ENCODE results near the gene RUNX2. TPM values are rescaled to one million over a fixed set of nuclear protein-coding genes. Genes with fewer than 3 reads are reported as not detected.

RUNX2 gene
- total and polyA plus RNA-seq, 2 experiments from 2014 or later, result 4.4 to 5.2 TPM

DNA sequence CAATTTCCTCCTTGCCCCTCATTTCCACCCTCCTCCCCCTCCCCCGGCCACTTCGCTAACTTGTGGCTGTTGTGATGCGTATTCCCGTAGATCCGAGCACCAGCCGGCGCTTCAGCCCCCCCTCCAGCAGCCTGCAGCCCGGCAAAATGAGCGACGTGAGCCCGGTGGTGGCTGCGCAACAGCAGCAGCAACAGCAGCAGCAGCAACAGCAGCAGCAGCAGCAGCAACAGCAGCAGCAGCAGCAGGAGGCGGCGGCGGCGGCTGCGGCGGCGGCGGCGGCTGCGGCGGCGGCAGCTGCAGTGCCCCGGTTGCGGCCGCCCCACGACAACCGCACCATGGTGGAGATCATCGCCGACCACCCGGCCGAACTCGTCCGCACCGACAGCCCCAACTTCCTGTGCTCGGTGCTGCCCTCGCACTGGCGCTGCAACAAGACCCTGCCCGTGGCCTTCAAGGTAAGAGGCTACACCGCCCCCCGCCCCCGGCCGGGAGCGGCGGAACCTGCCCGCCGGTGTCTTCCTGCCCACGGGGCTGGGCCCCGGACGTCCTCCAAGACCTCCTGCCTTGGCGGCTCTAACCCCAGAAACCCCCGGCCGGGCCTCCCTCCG lies 94.5 kb downstream of the RUNX2 start:
- no peaks in the 10 kb centered on the region for H3K9me2 ChIP-seq (ENCODE audit: insufficient read depth)
- H3K9me3 ChIP-seq (ENCODE audit: low read depth), result no peaks in the 10 kb centered on the region
- H4K20me1 ChIP-seq (ENCODE audit: insufficient read depth), result no peaks in the 10 kb centered on the region
- H3F3A ChIP-seq (ENCODE audit: insufficient read depth), result peaks cover 15% of the 10 kb centered on the region; the same call in 1 of the 2 replicates
- no peak for TF ChIP-seq EZH2phosphoT487 (IDR thresholded peaks at IDR 0.05; ENCODE audit: insufficient read depth, low read depth)
- no peak for TF ChIP-seq EZH2 (IDR thresholded peaks at IDR 0.05; ENCODE audit: insufficient read depth, poor library complexity, severe bottlenecking)
- H3K27me3 ChIP-seq (replicated peaks; ENCODE audit: insufficient read depth), result no peaks in the 10 kb centered on the region
- H3K27ac ChIP-seq, result peak overlapping the region; percentile 80
- peak; percentile 73 for DNase-seq
- in situ Hi-C loops (cut with MboI), result no loop called here
- peak overlapping the region; percentile 90 for H3K9ac ChIP-seq
- peak overlapping the region; percentile 95 for H3K4me2 ChIP-seq (ENCODE audit: unreplicated experiment)
- H3K79me2 ChIP-seq (ENCODE audit: insufficient read depth), result peaks cover 89% of the 10 kb centered on the region
- 1% methylated on average over 32 to 51 of the region's 55 CpGs for WGBS, 2 experiments (ENCODE audit: low coverage in 1 of 2, low lambda C conversion rate in 2 of 2, missing lambda C conversion rate in 2 of 2)
- H3K36me3 ChIP-seq (ENCODE audit: low read depth), result no peaks in the 10 kb centered on the region
- peak overlapping the region; percentile 98 for H3K4me3 ChIP-seq
- peak overlapping the region; percentile 81 for H2AFZ ChIP-seq
- H3K4me1 ChIP-seq (ENCODE audit: insufficient read depth), result peaks cover 23% of the 10 kb centered on the region

DNA sequence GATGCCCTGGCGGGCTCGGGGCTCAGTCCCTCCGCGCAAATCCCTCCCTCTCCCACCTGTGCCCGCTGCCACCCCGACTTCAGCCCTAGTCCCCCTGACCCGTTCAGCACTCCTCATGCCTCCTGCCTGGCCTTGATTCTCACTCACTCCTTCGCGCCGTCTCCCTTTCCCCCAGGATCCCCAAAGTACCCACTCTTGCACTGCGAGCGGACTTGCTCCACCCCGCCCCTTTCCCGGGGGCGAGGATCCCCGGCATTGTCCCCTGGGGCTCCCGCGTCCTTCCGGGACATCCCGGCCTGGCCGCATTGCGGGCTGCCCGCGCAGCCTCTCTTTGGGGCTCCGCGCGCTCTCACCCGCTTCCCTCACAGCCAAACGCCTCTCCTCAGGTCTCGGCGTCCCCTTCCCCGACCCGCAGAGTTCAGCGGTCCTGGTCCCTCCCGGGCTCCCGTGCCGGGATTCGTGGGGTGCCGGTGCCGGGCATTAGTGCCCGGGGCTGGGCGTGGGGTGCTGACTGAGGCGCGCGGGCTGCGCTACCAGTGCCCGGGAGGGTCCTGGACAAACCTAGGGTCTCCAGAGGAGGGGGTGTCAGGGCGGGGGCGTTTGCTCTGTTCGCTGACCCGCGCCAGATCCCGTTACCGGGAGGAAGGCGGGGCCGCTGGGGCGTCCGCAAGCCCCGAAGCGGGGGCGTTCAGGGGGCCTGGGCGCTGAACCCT lies 95.1 kb downstream of the RUNX2 start:
- Histone ChIP-seq H4K20me1 (ENCODE audit: insufficient read depth) (no peaks in the 10 kb centered on the region), H3K9me3 (ENCODE audit: low read depth) (no peaks in the 10 kb centered on the region), H3K4me3 (peak overlapping the region; percentile 98), H3K27me3 (replicated peaks; ENCODE audit: insufficient read depth) (no peaks in the 10 kb centered on the region), H3K9me2 (ENCODE audit: insufficient read depth) (no peaks in the 10 kb centered on the region), H3K27ac (peak overlapping the region; percentile 80; the same call in 1 of the 2 replicates), H3K9ac (peak overlapping the region; percentile 90), H3K4me1 (ENCODE audit: insufficient read depth) (peaks cover 27% of the 10 kb centered on the region), H3K79me2 (ENCODE audit: insufficient read depth) (peaks cover 96% of the 10 kb centered on the region), H2AFZ (peak overlapping the region; percentile 81), H3K4me2 (ENCODE audit: unreplicated experiment) (peak overlapping the region; percentile 95), H3K36me3 (ENCODE audit: low read depth) (no peaks in the 10 kb centered on the region), H3F3A (ENCODE audit: insufficient read depth) (peaks cover 10% of the 10 kb centered on the region; the same call in 1 of the 2 replicates)
- TF ChIP-seq EZH2 (IDR thresholded peaks at IDR 0.05; ENCODE audit: insufficient read depth, poor library complexity, severe bottlenecking), result no peak
- TF ChIP-seq EZH2phosphoT487 (IDR thresholded peaks at IDR 0.05; ENCODE audit: insufficient read depth, low read depth), result no peak
- WGBS, 2 experiments (ENCODE audit: low coverage in 1 of 2, low lambda C conversion rate in 2 of 2, missing lambda C conversion rate in 2 of 2), result 3 to 10% methylated on average over 37 to 57 of the region's 62 CpGs
- in situ Hi-C loops (cut with MboI), result no loop called here
- DNase-seq, result peak; percentile 70

DNA sequence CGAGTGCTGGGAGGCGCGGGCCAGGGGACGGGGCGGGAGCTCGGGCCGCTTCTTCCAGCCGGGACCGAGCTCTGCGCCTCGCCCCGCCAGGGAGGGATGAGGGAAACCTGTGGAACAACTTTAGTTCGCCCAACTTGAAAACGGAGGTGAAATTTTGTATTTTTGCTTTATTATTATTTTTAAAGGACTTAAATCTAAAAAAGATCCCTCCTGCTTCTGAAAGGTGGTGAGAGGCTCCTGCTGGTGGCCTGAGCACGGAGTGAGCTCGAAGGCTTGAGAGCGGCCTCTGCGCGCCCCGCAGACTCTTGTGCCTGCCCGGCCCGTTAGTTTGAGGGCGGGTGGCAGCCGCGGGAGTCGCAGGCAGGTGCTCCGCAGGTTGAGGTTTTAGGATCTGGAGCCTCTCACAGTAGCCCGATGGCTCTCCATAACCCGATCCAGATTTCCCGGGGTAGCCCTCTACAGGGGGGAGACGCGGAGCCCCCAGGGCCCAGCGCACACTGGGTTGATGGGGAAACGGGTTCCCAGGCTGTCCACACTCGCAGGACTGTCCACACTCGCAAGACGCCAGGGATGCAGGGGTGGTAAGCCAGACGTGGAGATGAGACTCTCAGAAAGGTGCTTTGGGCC lies 95.8 kb downstream of the RUNX2 start:
- no peak overlapping the region for H3K27ac ChIP-seq
- peaks cover 98% of the 10 kb centered on the region for H3K79me2 ChIP-seq (ENCODE audit: insufficient read depth)
- H2AFZ ChIP-seq, result peak overlapping the region; percentile 81
- no peak for TF ChIP-seq EZH2 (IDR thresholded peaks at IDR 0.05; ENCODE audit: insufficient read depth, poor library complexity, severe bottlenecking)
- TF ChIP-seq EZH2phosphoT487 (IDR thresholded peaks at IDR 0.05; ENCODE audit: insufficient read depth, low read depth), result no peak
- DNase-seq, result no peak
- H3K4me1 ChIP-seq (ENCODE audit: insufficient read depth), result peaks cover 27% of the 10 kb centered on the region
- in situ Hi-C loops (cut with MboI), result no loop called here
- H3K9me2 ChIP-seq (ENCODE audit: insufficient read depth), result no peaks in the 10 kb centered on the region
- 88 to 93% methylated on average over 29 to 38 of the region's 38 CpGs for WGBS, 2 experiments (ENCODE audit: low coverage in 1 of 2, low lambda C conversion rate in 2 of 2, missing lambda C conversion rate in 2 of 2)
- peak overlapping the region; percentile 90 for H3K9ac ChIP-seq
- no peaks in the 10 kb centered on the region for H3K9me3 ChIP-seq (ENCODE audit: low read depth)
- no peaks in the 10 kb centered on the region for H4K20me1 ChIP-seq (ENCODE audit: insufficient read depth)
- H3F3A ChIP-seq (ENCODE audit: insufficient read depth), result 0 out of 2 replicates have a peak, but pooled peaks cover 3% of the 10 kb centered on the region
- peak overlapping the region; percentile 98 for H3K4me3 ChIP-seq
- no peaks in the 10 kb centered on the region for H3K36me3 ChIP-seq (ENCODE audit: low read depth)
- no peaks in the 10 kb centered on the region for H3K27me3 ChIP-seq (replicated peaks; ENCODE audit: insufficient read depth)
- peak overlapping the region; percentile 95 for H3K4me2 ChIP-seq (ENCODE audit: unreplicated experiment)

DNA sequence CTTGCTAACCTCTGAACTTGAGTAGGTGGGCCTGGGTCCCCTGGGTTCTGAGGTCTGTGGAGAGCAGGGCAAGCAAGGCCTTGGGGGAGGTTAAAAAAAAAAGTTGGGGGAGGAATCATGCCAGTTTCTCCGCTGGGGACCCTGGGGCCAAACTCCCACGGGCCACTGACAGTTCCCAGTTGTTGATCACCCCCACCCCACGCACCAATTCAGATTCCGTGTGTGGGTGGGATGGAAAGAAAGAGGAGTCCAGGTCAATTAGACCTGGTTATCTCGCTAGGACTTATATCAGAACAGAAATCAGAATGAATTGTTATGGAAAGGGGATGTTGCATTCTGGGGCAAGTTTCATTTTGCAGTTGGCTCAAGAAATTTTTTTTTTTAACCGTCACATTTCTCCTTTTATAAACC lies 96.3 kb downstream of the RUNX2 start:
- Histone ChIP-seq H3K36me3 (ENCODE audit: low read depth) (no peaks in the 10 kb centered on the region), H3K27me3 (replicated peaks; ENCODE audit: insufficient read depth) (no peaks in the 10 kb centered on the region), H3K79me2 (ENCODE audit: insufficient read depth) (peaks cover 98% of the 10 kb centered on the region), H3K27ac (no peak overlapping the region), H3K4me3 (peak overlapping the region; percentile 98), H2AFZ (no peak overlapping the region), H3F3A (ENCODE audit: insufficient read depth) (0 out of 2 replicates have a peak, but pooled peaks cover 3% of the 10 kb centered on the region), H3K9me2 (ENCODE audit: insufficient read depth) (no peaks in the 10 kb centered on the region), H3K9me3 (ENCODE audit: low read depth) (no peaks in the 10 kb centered on the region), H3K9ac (no peak overlapping the region), H3K4me2 (ENCODE audit: unreplicated experiment) (peak overlapping the region; percentile 15), H4K20me1 (ENCODE audit: insufficient read depth) (no peaks in the 10 kb centered on the region), H3K4me1 (ENCODE audit: insufficient read depth) (peaks cover 27% of the 10 kb centered on the region)
- WGBS, 2 experiments (ENCODE audit: low coverage in 1 of 2, low lambda C conversion rate in 2 of 2, missing lambda C conversion rate in 2 of 2), result 97 to 98% methylated on average over 6 of the region's 6 CpGs
- no peak for DNase-seq
- in situ Hi-C loops (cut with MboI), result no loop called here
- TF ChIP-seq EZH2phosphoT487 (IDR thresholded peaks at IDR 0.05; ENCODE audit: insufficient read depth, low read depth) (no peak), EZH2 (IDR thresholded peaks at IDR 0.05; ENCODE audit: insufficient read depth, poor library complexity, severe bottlenecking) (no peak)
